Stomach (tissue), 4 donors: ENCODE measurements around the gene RTN4.

ENCODE experiments used
- EP300 ChIP-seq: sonication (generic); formaldehyde crosslinking; IDR thresholded peaks from one replicate; pipeline ENCODE4 v1.6.1; 2017; ENCODE audit warnings: antibody characterized with exemption
- POLR2A ChIP-seq, 4 donors: fragments of 450-650 bp; IDR thresholded peaks; one replicate each; pipeline ENCODE4 v1.6.1; 2016; ENCODE audit warnings: antibody characterized with exemption in 4 of 4, control low read depth in 2 of 4, mild to moderate bottlenecking in 1 of 4, moderate library complexity in 1 of 4
- TF ChIP-seq, protein P1 (sequence below), 7 experiments: fragments of 450-650 bp in 4 of 7; fragments of 200-600 bp in 3 of 7; sonication (generic) in 3 of 7; IDR thresholded peaks; one replicate each; pipeline ENCODE4 v1.5.1; 2016 to 2019; ENCODE audit warnings: antibody characterized with exemption in 7 of 7, control low read depth in 2 of 7, mild to moderate bottlenecking in 1 of 7

DNA sequence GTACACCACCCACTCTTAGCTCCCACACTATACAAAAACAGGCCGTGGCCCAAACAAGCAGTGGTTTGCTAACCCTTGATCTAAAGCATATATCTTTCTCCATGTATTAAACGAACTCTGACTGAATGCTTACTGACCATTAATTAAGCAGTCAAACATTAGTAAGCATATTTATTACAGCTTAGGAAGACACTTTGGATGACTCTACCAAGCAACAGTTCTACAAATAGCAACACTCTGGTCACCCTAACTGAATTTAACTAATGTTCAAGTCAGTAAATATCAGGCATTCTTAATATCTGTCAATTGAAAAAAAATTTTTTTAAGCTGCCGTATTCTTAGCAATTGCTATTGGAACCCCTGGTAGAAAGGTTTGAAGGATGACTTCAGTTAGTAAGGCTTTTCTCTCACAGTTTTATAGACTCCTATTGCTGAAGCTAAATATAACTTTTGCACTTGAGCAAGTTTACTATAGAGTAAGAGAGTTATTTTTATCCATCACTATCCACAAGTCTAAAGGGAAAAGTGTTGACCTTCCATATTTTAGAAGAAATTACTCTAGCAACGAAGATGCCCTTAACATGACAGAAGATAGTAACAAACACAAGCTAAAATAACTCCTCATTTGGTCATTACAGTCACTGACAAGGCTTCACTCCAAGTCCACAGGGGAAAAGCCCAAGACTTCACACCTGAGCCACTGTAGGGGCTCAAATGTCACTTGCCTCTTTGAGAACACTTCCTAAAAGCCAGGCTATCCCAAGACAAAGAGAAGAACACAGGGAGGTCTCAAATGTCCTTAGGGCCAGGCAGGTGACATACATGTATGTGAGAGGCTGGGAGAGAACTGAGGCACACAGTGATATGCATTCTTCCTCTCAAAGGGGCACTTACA lies 74.4 kb downstream of the RTN4 start:
- TF ChIP-seq, protein P1, sequence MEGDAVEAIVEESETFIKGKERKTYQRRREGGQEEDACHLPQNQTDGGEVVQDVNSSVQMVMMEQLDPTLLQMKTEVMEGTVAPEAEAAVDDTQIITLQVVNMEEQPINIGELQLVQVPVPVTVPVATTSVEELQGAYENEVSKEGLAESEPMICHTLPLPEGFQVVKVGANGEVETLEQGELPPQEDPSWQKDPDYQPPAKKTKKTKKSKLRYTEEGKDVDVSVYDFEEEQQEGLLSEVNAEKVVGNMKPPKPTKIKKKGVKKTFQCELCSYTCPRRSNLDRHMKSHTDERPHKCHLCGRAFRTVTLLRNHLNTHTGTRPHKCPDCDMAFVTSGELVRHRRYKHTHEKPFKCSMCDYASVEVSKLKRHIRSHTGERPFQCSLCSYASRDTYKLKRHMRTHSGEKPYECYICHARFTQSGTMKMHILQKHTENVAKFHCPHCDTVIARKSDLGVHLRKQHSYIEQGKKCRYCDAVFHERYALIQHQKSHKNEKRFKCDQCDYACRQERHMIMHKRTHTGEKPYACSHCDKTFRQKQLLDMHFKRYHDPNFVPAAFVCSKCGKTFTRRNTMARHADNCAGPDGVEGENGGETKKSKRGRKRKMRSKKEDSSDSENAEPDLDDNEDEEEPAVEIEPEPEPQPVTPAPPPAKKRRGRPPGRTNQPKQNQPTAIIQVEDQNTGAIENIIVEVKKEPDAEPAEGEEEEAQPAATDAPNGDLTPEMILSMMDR (IDR thresholded peaks at IDR 0.05) = no peak
- TF ChIP-seq EP300 (no peak), POLR2A (IDR thresholded peaks at IDR 0.05) (no peak)
